Left lung (tissue), 10 donors: ENCODE measurements around the gene SUCLG2. TPM values are rescaled to one million over a fixed set of nuclear protein-coding genes. Genes with fewer than 3 reads are reported as not detected.

Experiments
- ATAC-seq: fragments of 200-7000 bp; cut with Tn5 transposase; one replicate; pipeline ENCODE4 v1.9.1; 2020; ENCODE audit warnings: moderate library complexity
- DNase-seq, 4 donors: peaks; one replicate each; pipeline ENCODE4 v3.0.0-alpha.2; 2013 to 2020
- H3K27ac ChIP-seq, 2 donors: fragments of 200-600 bp; sonication (generic) in 1 of 2; one replicate each; pipeline versions ENCODE4 v1.5.0 to v1.8.0; 2020 to 2021
- H3K27me3 ChIP-seq, 2 donors: fragments of 200-600 bp; sonication (generic) in 1 of 2; one replicate each; pipeline versions ENCODE4 v1.5.0 to v1.8.0; 2020 to 2021
- H3K36me3 ChIP-seq, 2 donors: fragments of 200-600 bp; sonication (generic) in 1 of 2; one replicate each; pipeline versions ENCODE4 v1.5.0 to v1.8.0; 2020 to 2021
- H3K4me1 ChIP-seq, 2 donors: fragments of 200-600 bp; one replicate each; pipeline ENCODE4 v1.8.0; 2021
- H3K4me3 ChIP-seq, 2 donors: fragments of 200-600 bp; sonication (generic) in 1 of 2; one replicate each; pipeline versions ENCODE4 v1.5.0 to v1.8.0; 2020 to 2021; ENCODE audit warnings: mild to moderate bottlenecking in 1 of 2
- H3K9me3 ChIP-seq, 2 donors: fragments of 200-600 bp; sonication (generic) in 1 of 2; one replicate each; pipeline versions ENCODE4 v1.5.0 to v1.8.0; 2020 to 2021
- CTCF ChIP-seq, 2 donors: fragments of 200-600 bp; sonication (generic) in 1 of 2; IDR thresholded peaks; one replicate each; pipeline versions ENCODE4 v1.5.0 to v1.8.0; 2021; ENCODE audit warnings: antibody characterized with exemption in 2 of 2
- intact Hi-C, 2 donors: fragments of 100-400 bp; cut with DNase I; formaldehyde crosslinking; loops; one replicate each; pipeline versions ENCODE4 v1.11.2 to v1.14.2; 2022
- polyA plus RNA-seq, 6 donors: library from polyadenylated mRNA; unstranded; fragments of 120-200 nt; gene quantifications; one replicate each; pipeline ENCODE4 v1.2.1, GENCODE V29; 2013; ENCODE audit not compliant: insufficient read length in 6 of 6
- total RNA-seq, 2 donors: library from RNA; stranded (reverse); fragmentation: NEBNext Ultra II Directional; extraction: Animal tissue kit (Norgen Biotek cat#: 25700); gene quantifications; one replicate each; pipeline ENCODE4 v1.2.1, GENCODE V29; 2021
- donor health status: DM: no; HTN: yes; CAD: no.
- donor health status: DM: no; HTN: no; CAD: no.

SUCLG2 gene
- total and polyA plus RNA-seq, 8 donors = 52.7 to 74.1 (median 60.0) TPM

- Histone ChIP-seq H3K27ac (no peak overlapping the region), H3K36me3 (no peaks in the 10 kb centered on the region), H3K9me3 (no peaks in the 10 kb centered on the region), H3K27me3 (no peaks in the 10 kb centered on the region), H3K4me3 (no peak overlapping the region), H3K4me1 (no peaks in the 10 kb centered on the region)
- ATAC-seq = no peak
- intact Hi-C loops = no loop called here
- TF ChIP-seq CTCF (IDR thresholded peaks at IDR 0.05) = no peak
- no peak for DNase-seq
These were observed 31.1 kb upstream of the SUCLG2 start for GRCh38 chr3:67685499-67685898.

DNA sequence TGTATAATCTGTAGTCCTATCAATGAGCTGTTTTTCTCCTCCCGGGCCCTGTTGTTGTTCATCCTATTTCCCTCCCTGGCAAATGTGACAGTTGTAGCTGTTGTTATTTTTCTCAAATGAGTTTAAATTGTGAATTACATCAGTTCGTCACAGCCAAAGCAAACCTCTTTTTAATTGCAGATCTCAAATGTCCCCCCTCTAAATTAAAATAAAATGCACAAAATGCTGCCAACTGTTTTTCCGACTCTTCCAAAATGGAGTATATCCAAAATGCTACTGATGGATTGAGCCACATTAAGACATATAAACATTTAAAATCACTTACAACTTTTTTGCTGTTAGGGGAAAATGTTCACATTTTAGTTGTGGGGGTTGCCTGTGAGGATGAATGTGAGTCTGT lies 29.8 kb upstream of the SUCLG2 start:
- ATAC-seq (no peak), DNase-seq (no peak)
- Histone ChIP-seq H3K9me3 (no peaks in the 10 kb centered on the region), H3K4me3 (no peak overlapping the region), H3K4me1 (no peaks in the 10 kb centered on the region), H3K27me3 (no peaks in the 10 kb centered on the region), H3K36me3 (no peaks in the 10 kb centered on the region), H3K27ac (no peak overlapping the region)
- TF ChIP-seq CTCF (IDR thresholded peaks at IDR 0.05) = no peak
- intact Hi-C loops = no loop called here

DNA sequence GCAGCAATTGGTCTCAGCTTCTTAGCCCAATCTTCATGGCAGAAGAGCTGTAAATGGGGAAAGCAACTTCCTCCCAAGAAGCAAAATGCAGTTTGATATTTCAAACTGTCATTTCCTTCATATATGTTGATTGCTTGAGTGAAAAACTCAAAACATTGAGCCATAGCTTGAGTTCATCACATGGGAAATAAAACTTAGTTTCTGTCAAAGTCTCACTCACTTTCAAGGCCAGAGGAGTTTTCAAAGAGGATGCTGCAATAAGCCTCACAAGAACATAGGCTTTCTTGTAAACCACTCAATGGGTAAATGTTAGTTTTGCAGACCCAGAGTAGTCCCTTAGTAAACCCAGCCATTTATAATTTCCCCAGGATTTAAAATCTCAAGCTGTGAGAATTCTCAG lies 29.1 kb upstream of the SUCLG2 start:
- H3K9me3 ChIP-seq = no peaks in the 10 kb centered on the region
- DNase-seq (no peak), ATAC-seq (no peak)
- no peak overlapping the region for H3K27ac ChIP-seq
- no peaks in the 10 kb centered on the region for H3K36me3 ChIP-seq
- intact Hi-C loops = no loop called here
- TF ChIP-seq CTCF (IDR thresholded peaks at IDR 0.05) = no peak
- no peaks in the 10 kb centered on the region for H3K4me1 ChIP-seq
- H3K4me3 ChIP-seq = no peak overlapping the region
- no peaks in the 10 kb centered on the region for H3K27me3 ChIP-seq

GRCh38 chr3:67678665-67679064 lies 24.3 kb upstream of the SUCLG2 start:
- no peaks in the 10 kb centered on the region for H3K4me1 ChIP-seq
- no peaks in the 10 kb centered on the region for H3K36me3 ChIP-seq
- H3K9me3 ChIP-seq = no peaks in the 10 kb centered on the region
- TF ChIP-seq CTCF (IDR thresholded peaks at IDR 0.05) = no peak
- no peak overlapping the region for H3K4me3 ChIP-seq
- intact Hi-C loops = no loop called here
- ATAC-seq (no peak), DNase-seq (no peak)
- H3K27me3 ChIP-seq = no peaks in the 10 kb centered on the region
- no peak overlapping the region for H3K27ac ChIP-seq

GRCh38 chr3:67674055-67674454 lies 19.6 kb upstream of the SUCLG2 start:
- DNase-seq (no peak), ATAC-seq (no peak)
- Histone ChIP-seq H3K4me1 (no peaks in the 10 kb centered on the region), H3K4me3 (no peak overlapping the region), H3K27me3 (no peaks in the 10 kb centered on the region), H3K27ac (no peak overlapping the region), H3K9me3 (no peaks in the 10 kb centered on the region), H3K36me3 (no peaks in the 10 kb centered on the region)
- TF ChIP-seq CTCF (IDR thresholded peaks at IDR 0.05) = no peak
- intact Hi-C loops = no loop called here
